IMR-90 (cell line): ENCODE results near the gene PAM16. TPM values are rescaled to one million over a fixed set of nuclear protein-coding genes. Genes with fewer than 3 reads are reported as not detected.

Experiments
- ATAC-seq: fragments of 200-7000 bp; cut with Tn5 transposase; 2 replicates; pipeline ENCODE4 v1.9.1; 2020; ENCODE audit warnings: low read depth, mild to moderate bottlenecking, moderate library complexity
- BruUV-seq: library from RNA; stranded (reverse); fragments of 400-500 nt; replicated peaks from 2 replicates; lab custom pipeline; 2021; lab: Mats Ljungman, UMichigan
- CTCF ChIA-PET: fragments of 300-600 bp; formaldehyde crosslinking; extraction: SDS; loops from one replicate; lab custom pipeline; 2021; ENCODE audit warnings: antibody characterized with exemption; lab: Yijun Ruan, JAX
- POLR2A ChIA-PET: fragments of 300-600 bp; sonication (Branson Sonifier 250); formaldehyde crosslinking; loops from one replicate; lab custom pipeline; 2022; ENCODE audit warnings: antibody characterized with exemption; ENCODE audit not compliant: unreplicated experiment; lab: Charles Lee
- DNase-seq: peaks from one replicate; pipeline ENCODE4 v3.0.0; 2013
- H2AFZ ChIP-seq: replicated peaks from 2 replicates; pipeline ENCODE3; 2013; ENCODE audit warnings: low read length, mild to moderate bottlenecking; ENCODE audit not compliant: poor library complexity
- H2AK5ac ChIP-seq: 2 replicates; pipeline ENCODE4 v1.6.1; 2013; ENCODE audit warnings: low read depth, low read length, inconsistent platforms
- H2AK9ac ChIP-seq: replicated peaks from 2 replicates; pipeline ENCODE3; 2013; ENCODE audit warnings: mild to moderate bottlenecking, low read depth, low read length, moderate library complexity; ENCODE audit not compliant: poor library complexity
- H2BK120ac ChIP-seq: 2 replicates; pipeline ENCODE4 v1.6.1; 2013; ENCODE audit warnings: low read depth, low read length, inconsistent platforms
- H2BK15ac ChIP-seq: 3 replicates; pipeline ENCODE4 v1.6.1; 2013; ENCODE audit warnings: low read depth, low read length, inconsistent platforms
- H2BK20ac ChIP-seq: 2 replicates; pipeline ENCODE4 v1.6.1; 2013; ENCODE audit warnings: low read depth, mild to moderate bottlenecking, inconsistent platforms, low read length, moderate library complexity
- H2BK5ac ChIP-seq: 2 replicates; pipeline ENCODE4 v1.6.1; 2013; ENCODE audit warnings: mild to moderate bottlenecking, low read depth, low read length, inconsistent platforms; ENCODE audit not compliant: poor library complexity, severe bottlenecking
- H3K14ac ChIP-seq: replicated peaks from 2 replicates; pipeline ENCODE4 v1.6.1; 2013; ENCODE audit warnings: low read depth, low read length, inconsistent platforms
- H3K18ac ChIP-seq: 2 replicates; pipeline ENCODE4 v1.6.1; 2013; ENCODE audit warnings: low read depth, low read length, control low read depth
- H3K23ac ChIP-seq: 2 replicates; pipeline ENCODE4 v1.6.1; 2013; ENCODE audit warnings: low read depth, low read length, inconsistent platforms
- H3K27ac ChIP-seq: 2 replicates; pipeline ENCODE4 v1.5.1; 2013; ENCODE audit warnings: mild to moderate bottlenecking, control low read depth, low read length; ENCODE audit not compliant: insufficient read depth
- H3K27me3 ChIP-seq: 2 replicates; pipeline ENCODE4 v1.6.1; 2013; ENCODE audit warnings: low read length; ENCODE audit not compliant: control insufficient read depth, insufficient read depth
- H3K36me3 ChIP-seq: 2 replicates; pipeline ENCODE4 v1.6.1; 2013; ENCODE audit warnings: low read length, mixed read lengths; ENCODE audit not compliant: control insufficient read depth, insufficient read depth
- H3K4ac ChIP-seq: 2 replicates; pipeline ENCODE4 v1.6.1; 2013; ENCODE audit warnings: low read depth, low read length, inconsistent platforms
- H3K4me1 ChIP-seq: 2 replicates; pipeline ENCODE4 v1.6.1; 2013; ENCODE audit warnings: low read length, mixed read lengths; ENCODE audit not compliant: control insufficient read depth, insufficient read depth
- H3K4me2 ChIP-seq: 2 replicates; pipeline ENCODE4 v1.6.1; 2013; ENCODE audit warnings: low read depth, mild to moderate bottlenecking, control low read depth, low read length, moderate library complexity
- H3K4me3 ChIP-seq: 2 replicates; pipeline ENCODE4 v1.5.1; 2013; ENCODE audit warnings: low read depth, mild to moderate bottlenecking, control low read depth, low read length, moderate library complexity; ENCODE audit not compliant: insufficient read depth
- H3K56ac ChIP-seq: 2 replicates; pipeline ENCODE4 v1.6.1; 2013; ENCODE audit warnings: low read length, inconsistent platforms; ENCODE audit not compliant: insufficient read depth; ENCODE audit errors: extremely low read depth
- H3K79me1 ChIP-seq, 2 experiments: 2 replicates each; pipeline ENCODE4 v1.6.1; 2013; ENCODE audit warnings: low read length in 2 of 2, inconsistent platforms in 1 of 2, low read depth in 1 of 2
- H3K9ac ChIP-seq: 2 replicates; pipeline ENCODE4 v1.6.1; 2013; ENCODE audit warnings: low read depth, low read length, control low read depth
- H3K9me1 ChIP-seq: 2 replicates; pipeline ENCODE4 v1.6.1; 2013; ENCODE audit warnings: low read length, inconsistent platforms; ENCODE audit not compliant: insufficient read depth
- H3K9me3 ChIP-seq: 2 replicates; pipeline ENCODE4 v1.6.1; 2013; ENCODE audit warnings: low read length; ENCODE audit not compliant: control insufficient read depth, insufficient read depth
- H4K20me1 ChIP-seq: 2 replicates; pipeline ENCODE4 v1.6.1; 2013; ENCODE audit warnings: low read length, inconsistent platforms; ENCODE audit not compliant: insufficient read depth
- H4K5ac ChIP-seq: 2 replicates; pipeline ENCODE4 v1.6.1; 2013; ENCODE audit warnings: mild to moderate bottlenecking, low read depth, low read length, control low read depth
- H4K8ac ChIP-seq, 2 experiments: 2 replicates each; pipeline ENCODE4 v1.6.1; 2013; ENCODE audit warnings: low read depth in 2 of 2, low read length in 2 of 2, control low read depth in 1 of 2, inconsistent platforms in 1 of 2
- H4K91ac ChIP-seq: 2 replicates; pipeline ENCODE4 v1.6.1; 2013; ENCODE audit warnings: low read depth, low read length, inconsistent platforms; ENCODE audit not compliant: insufficient read depth
- CEBPB ChIP-seq: IDR thresholded peaks from 2 replicates; pipeline ENCODE4 v1.6.1; 2012; ENCODE audit warnings: low read depth, low read length, improper control_type of control experiment
- MAZ ChIP-seq: IDR thresholded peaks from 2 replicates; pipeline ENCODE4 v1.6.1; 2012; ENCODE audit warnings: low read depth, mild to moderate bottlenecking, low read length, improper control_type of control experiment, moderate library complexity, borderline replicate concordance
- MXI1 ChIP-seq: IDR thresholded peaks from 2 replicates; pipeline ENCODE4 v1.6.1; 2012; ENCODE audit warnings: low read depth, mild to moderate bottlenecking, low read length, moderate library complexity, borderline replicate concordance
- NFE2L2 ChIP-seq: fragments of 150-350 bp; IDR thresholded peaks from 2 replicates; pipeline ENCODE4 v1.6.1; 2016; ENCODE audit warnings: low read depth, mild to moderate bottlenecking, low read length
- POLR2A ChIP-seq: IDR thresholded peaks from 2 replicates; pipeline ENCODE4 v1.6.1; 2012; ENCODE audit warnings: mild to moderate bottlenecking, low read depth, low read length
- RFX5 ChIP-seq: IDR thresholded peaks from 2 replicates; pipeline ENCODE4 v1.8.0; 2012; ENCODE audit warnings: low read depth, mild to moderate bottlenecking, low read length, moderate library complexity
- WGBS, 2 experiments: methylation state at CpG; one replicate each; pipeline versions ENCODE4 v1.1.5 to v1.1.7; 2013; ENCODE audit warnings: missing lambda C conversion rate in 2 of 2; ENCODE audit not compliant: insufficient read length in 1 of 2; ENCODE audit errors: extremely low coverage in 2 of 2; 5-methylcytosine and 5-hydroxymethylcytosine counted together
- dilution Hi-C: fragments of 300-500 bp; cut with HindIII; formaldehyde crosslinking; loops from one replicate; pipeline ENCODE4 v1.14.3; 2018; ENCODE audit warnings: low sequenced_read_pairs; ENCODE audit not compliant: unreplicated experiment
- in situ Hi-C: fragments of 300-500 bp; cut with MboI; formaldehyde crosslinking; loops from 3 replicates; pipeline ENCODE4 v1.14.3; 2019; ENCODE audit warnings: low sequenced_read_pairs, inconsistent platforms, mixed read lengths
- intact Hi-C: fragments of 100-400 bp; cut with micrococcal nuclease; formaldehyde crosslinking; loops from 2 replicates; pipeline ENCODE4 v1.10.0; 2022
- polyA plus RNA-seq, 3 experiments: library from polyadenylated mRNA; depleted of rRNA; stranded (reverse); fragments of >200 nt; gene quantifications; 2 replicates each; pipeline ENCODE4 v1.2.3, GENCODE V29; 2012; ENCODE audit warnings: low replicate concordance in 1 of 3
- total RNA-seq: library from RNA; depleted of rRNA; stranded (reverse); fragments of >200 nt; gene quantifications from 2 replicates; pipeline ENCODE4 v1.2.3, GENCODE V29; 2012
- TF ChIP-seq, protein P1 (sequence below): fragments of 150-350 bp; IDR thresholded peaks from 2 replicates; pipeline ENCODE4 v1.6.1; 2016; ENCODE audit warnings: low read depth, mild to moderate bottlenecking, low read length, moderate library complexity, borderline replicate concordance

PAM16 gene
- total and polyA plus RNA-seq, 2 of the 4 experiments (the other 2 are of a cell fraction): 17.9 to 48.4 TPM

GRCh38 chr16:4383591-4384444 lies 32.7 kb upstream of the PAM16 start:
- H3K4me3 ChIP-seq: no peak overlapping the region
- no peak overlapping the region for H3K4me2 ChIP-seq
- WGBS, 2 experiments: 100% methylated on average over 1 of the region's 12 CpGs; no CpG with 5 or more reads in 1 of the 2 experiments
- H2AK9ac ChIP-seq: peak overlapping the region; percentile 82
- H4K5ac ChIP-seq: no peak overlapping the region
- H3K27ac ChIP-seq: no peak overlapping the region; the same call in 1 of the 2 replicates
- H4K20me1 ChIP-seq: peaks cover 83% of the 10 kb centered on the region
- no peaks in the 10 kb centered on the region for H3K27me3 ChIP-seq
- in situ Hi-C loops (no loop called here), dilution Hi-C loops (no loop called here), intact Hi-C loops (no loop called here)
- no TSS peak for BruUV-seq
- no peak overlapping the region for H3K14ac ChIP-seq
- no peaks in the 10 kb centered on the region for H3K9me3 ChIP-seq
- H2BK20ac ChIP-seq: no peak overlapping the region
- H2BK5ac ChIP-seq: peak overlapping the region; percentile 14
- no peak overlapping the region for H2BK15ac ChIP-seq
- H3K56ac ChIP-seq: no peak overlapping the region
- peaks cover 0 to 89% of the 10 kb centered on the region in 2 experiments; a peak in 2 of 4 replicates for H3K79me1 ChIP-seq
- H4K8ac ChIP-seq: no peak overlapping the region
- H3K4ac ChIP-seq: no peak overlapping the region
- H3K18ac ChIP-seq: no peak overlapping the region
- H3K9me1 ChIP-seq: peaks cover 20% of the 10 kb centered on the region
- H3K23ac ChIP-seq: no peak overlapping the region
- H4K91ac ChIP-seq: no peak overlapping the region
- H2BK120ac ChIP-seq: no peak overlapping the region
- H2AFZ ChIP-seq: no peak overlapping the region
- peaks cover 41% of the 10 kb centered on the region for H3K36me3 ChIP-seq
- ATAC-seq: no peak
- no peak overlapping the region for H2AK5ac ChIP-seq
- CTCF ChIA-PET: no interaction called here
- POLR2A ChIA-PET: no interaction called here
- TF ChIP-seq MXI1: no peak
- TF ChIP-seq RFX5: no peak
- no peak for TF ChIP-seq CEBPB
- no peak for TF ChIP-seq NFE2L2
- 0 out of 2 replicates have a peak, but pooled peaks have one; percentile 16 for TF ChIP-seq POLR2A
- TF ChIP-seq, protein P1, sequence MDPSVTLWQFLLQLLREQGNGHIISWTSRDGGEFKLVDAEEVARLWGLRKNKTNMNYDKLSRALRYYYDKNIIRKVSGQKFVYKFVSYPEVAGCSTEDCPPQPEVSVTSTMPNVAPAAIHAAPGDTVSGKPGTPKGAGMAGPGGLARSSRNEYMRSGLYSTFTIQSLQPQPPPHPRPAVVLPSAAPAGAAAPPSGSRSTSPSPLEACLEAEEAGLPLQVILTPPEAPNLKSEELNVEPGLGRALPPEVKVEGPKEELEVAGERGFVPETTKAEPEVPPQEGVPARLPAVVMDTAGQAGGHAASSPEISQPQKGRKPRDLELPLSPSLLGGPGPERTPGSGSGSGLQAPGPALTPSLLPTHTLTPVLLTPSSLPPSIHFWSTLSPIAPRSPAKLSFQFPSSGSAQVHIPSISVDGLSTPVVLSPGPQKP: no peak
- TF ChIP-seq MAZ: no peak; the same call in 1 of the 2 replicates
- no peak overlapping the region for H3K9ac ChIP-seq
- peaks cover 29% of the 10 kb centered on the region for H3K4me1 ChIP-seq
- no peak for DNase-seq
